HepG2 (cell line): Measurements from ENCODE around the gene ITPRIP. TPM values are rescaled to one million over a fixed set of nuclear protein-coding genes. Genes with fewer than 3 reads are reported as not detected.
A peak's percentile ranks its signal among the peaks of the same experiment; 100 is the strongest.

Source experiments
- EEA1 ChIP-seq: sonication (generic); formaldehyde crosslinking; IDR thresholded peaks from 2 replicates; pipeline ENCODE4 v1.5.1; 2020; ENCODE audit warnings: mild to moderate bottlenecking, missing genetic modification reagents, borderline replicate concordance
- HNF4G ChIP-seq, 2 experiments: sonication (generic) in 1 of 2; formaldehyde crosslinking in 1 of 2; IDR thresholded peaks; 2 replicates each; pipeline versions ENCODE4 v1.4.0 to v1.6.1; 2011 to 2020; ENCODE audit warnings: borderline replicate concordance in 2 of 2, low read depth in 2 of 2, mild to moderate bottlenecking in 2 of 2, low read length in 1 of 2, missing genetic modification reagents in 1 of 2, moderate library complexity in 1 of 2
- HNRNPLL ChIP-seq: fragments of 200-400 bp; formaldehyde crosslinking; IDR thresholded peaks from 2 replicates; pipeline ENCODE4 v1.6.1; 2017; ENCODE audit warnings: mild to moderate bottlenecking, low read depth, low read length; ENCODE audit not compliant: poor library complexity, severe bottlenecking
- JUNB ChIP-seq: sonication (generic); formaldehyde crosslinking; IDR thresholded peaks from 2 replicates; pipeline ENCODE4 v1.8.0; 2022; ENCODE audit warnings: missing genetic modification reagents, mild to moderate bottlenecking, borderline replicate concordance
- NFKB2 ChIP-seq: sonication (generic); formaldehyde crosslinking; IDR thresholded peaks from 2 replicates; pipeline ENCODE4 v1.4.0; 2020; ENCODE audit warnings: missing genetic modification reagents, borderline replicate concordance
- NR2F2 ChIP-seq: IDR thresholded peaks from 2 replicates; pipeline ENCODE4 v1.6.1; 2012; ENCODE audit warnings: low read depth, inconsistent platforms, borderline replicate concordance
- SAP130 ChIP-seq: IDR thresholded peaks from 2 replicates; pipeline ENCODE4 v1.6.1; 2016; ENCODE audit warnings: low read depth
- SPEN ChIP-seq: sonication (generic); formaldehyde crosslinking; IDR thresholded peaks from 2 replicates; pipeline ENCODE4 v1.5.1; 2020; ENCODE audit warnings: low read depth, mild to moderate bottlenecking, missing genetic modification reagents
- ZFX ChIP-seq: sonication (generic); formaldehyde crosslinking; IDR thresholded peaks from 2 replicates; pipeline ENCODE4 v1.4.0; 2020; ENCODE audit warnings: mild to moderate bottlenecking, low read depth, missing genetic modification reagents, moderate library complexity
- ZNF121 ChIP-seq: sonication (generic); formaldehyde crosslinking; IDR thresholded peaks from 2 replicates; pipeline ENCODE4 v1.5.0; 2020; ENCODE audit warnings: mild to moderate bottlenecking, missing genetic modification reagents
- ZNF878 ChIP-seq: sonication (generic); formaldehyde crosslinking; IDR thresholded peaks from 2 replicates; pipeline ENCODE4 v1.8.1; 2023; ENCODE audit warnings: mild to moderate bottlenecking, missing genetic modification reagents, moderate library complexity
- polyA plus RNA-seq, 8 experiments: library from polyadenylated mRNA; depleted of rRNA in 3 of 8; stranded (reverse) in 7 of 8; unstranded in 1 of 8; fragments of >200 nt; fragmentation: Illumina TruSeq in 4 of 8; extraction: Trizol in 4 of 8; gene quantifications; 2 replicates each; pipeline versions ENCODE4 v1.2.1 to v1.2.3, GENCODE V29; 2011 to 2016; ENCODE audit warnings: low read depth in 4 of 8, missing spikeins in 1 of 8, mixed read lengths in 1 of 8; ENCODE audit not compliant: insufficient read depth in 1 of 8
- total RNA-seq, 5 experiments: library from RNA; depleted of rRNA; stranded (reverse); fragments of >200 nt; fragmentation: Illumina TruSeq; extraction: Trizol; gene quantifications; 2 replicates each; pipeline ENCODE4 v1.2.3, GENCODE V29; 2016; ENCODE audit warnings: low read depth in 1 of 5
- TF ChIP-seq, protein P1 (sequence below), 2 experiments: fragments of 450-650 bp in 1 of 2; sonication (generic) in 1 of 2; formaldehyde crosslinking; IDR thresholded peaks; 2 replicates each; pipeline versions ENCODE4 v1.5.0 to v1.8.0; 2020 to 2022; ENCODE audit warnings: mild to moderate bottlenecking in 1 of 2, missing genetic modification reagents in 1 of 2
- TF ChIP-seq, protein P2 (sequence below): sonication (generic); formaldehyde crosslinking; conservative IDR thresholded peaks from 2 replicates; pipeline ENCODE4 v1.5.0; 2020; ENCODE audit warnings: missing genetic modification reagents
- TF ChIP-seq, protein P3 (sequence below): sonication (generic); IDR thresholded peaks from 2 replicates; pipeline ENCODE4 v1.6.1; 2016; ENCODE audit warnings: low read depth, borderline replicate concordance
- TF ChIP-seq, protein P4 (sequence below): sonication (generic); formaldehyde crosslinking; IDR thresholded peaks from 2 replicates; pipeline ENCODE4 v1.5.0; 2020; ENCODE audit warnings: mild to moderate bottlenecking, missing genetic modification reagents
- TF ChIP-seq, protein P5 (sequence below): sonication (generic); formaldehyde crosslinking; conservative IDR thresholded peaks from 2 replicates; pipeline ENCODE4 v1.8.0; 2022; ENCODE audit warnings: mild to moderate bottlenecking, moderate library complexity, missing genetic modification reagents
- TF ChIP-seq, protein P6 (sequence below): IDR thresholded peaks from 2 replicates; pipeline ENCODE4 v1.6.1; 2016; ENCODE audit warnings: missing compliant biosample characterization, missing genetic modification reagents, borderline replicate concordance

Gene ITPRIP
- total and polyA plus RNA-seq, 2 of the 13 experiments (the other 11 are each of a cell fraction or from before 2014, with no cell fraction given), result 1.00 to 2.8 TPM

DNA sequence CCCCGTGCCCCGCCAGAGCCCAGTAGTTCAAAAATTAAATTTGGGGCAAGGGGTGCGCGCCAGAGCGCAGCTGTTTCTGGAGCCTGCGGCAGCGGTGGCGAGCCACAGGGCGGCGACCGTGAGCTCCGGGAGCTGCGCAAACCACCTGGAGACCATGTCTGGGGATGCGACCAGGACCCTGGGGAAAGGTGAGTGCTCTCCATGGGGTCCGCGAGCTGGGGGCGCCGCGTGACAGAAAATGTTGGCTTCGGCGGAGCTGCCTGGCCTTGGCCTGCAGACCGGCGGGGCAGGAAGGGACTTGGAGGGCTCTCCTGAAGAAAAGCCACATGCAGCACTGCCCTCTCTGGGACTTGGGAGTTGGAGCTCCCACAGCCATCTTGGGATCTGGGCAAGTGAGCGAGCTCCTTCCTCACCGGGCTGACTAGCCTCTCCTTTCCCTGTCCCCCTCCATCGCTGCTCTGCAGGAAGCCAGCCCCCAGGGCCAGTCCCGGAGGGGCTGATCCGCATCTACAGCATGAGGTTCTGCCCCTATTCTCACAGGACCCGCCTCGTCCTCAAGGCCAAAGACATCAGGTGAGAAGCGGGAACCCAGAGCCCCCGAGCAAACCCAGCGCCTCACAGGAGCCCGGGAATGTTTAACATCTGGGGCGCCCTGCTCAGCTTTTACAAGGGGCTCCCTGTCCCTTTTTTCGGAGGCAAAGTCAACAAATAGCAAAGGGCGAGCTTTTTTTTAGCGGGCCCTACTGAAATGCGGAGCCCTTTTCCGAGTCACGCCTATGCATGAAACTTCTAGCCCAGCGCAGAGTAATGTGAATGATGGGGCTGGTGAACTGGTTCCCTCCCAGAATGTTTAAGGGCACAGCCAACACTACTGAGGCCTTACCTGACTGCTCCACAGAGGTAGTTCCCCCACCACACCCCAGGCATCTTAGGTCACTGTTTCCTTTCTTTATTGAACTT is 63.2 kb downstream of the ITPRIP start (continued):
- TF ChIP-seq SPEN (CRISPR knock-in tag), result no peak; the same call in 1 of the 2 replicates
- TF ChIP-seq, protein P1, sequence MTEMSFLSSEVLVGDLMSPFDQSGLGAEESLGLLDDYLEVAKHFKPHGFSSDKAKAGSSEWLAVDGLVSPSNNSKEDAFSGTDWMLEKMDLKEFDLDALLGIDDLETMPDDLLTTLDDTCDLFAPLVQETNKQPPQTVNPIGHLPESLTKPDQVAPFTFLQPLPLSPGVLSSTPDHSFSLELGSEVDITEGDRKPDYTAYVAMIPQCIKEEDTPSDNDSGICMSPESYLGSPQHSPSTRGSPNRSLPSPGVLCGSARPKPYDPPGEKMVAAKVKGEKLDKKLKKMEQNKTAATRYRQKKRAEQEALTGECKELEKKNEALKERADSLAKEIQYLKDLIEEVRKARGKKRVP (CRISPR knock-in tag; IDR thresholded peaks at IDR 0.05), result no peak
- TF ChIP-seq SAP130 (CRISPR knock-in tag), result peak; percentile 22; the same call in 1 of the 2 replicates
- no peak for TF ChIP-seq NR2F2
- TF ChIP-seq HNRNPLL, result peak; percentile 82
- TF ChIP-seq ZNF121 (CRISPR knock-in tag), result no peak
- TF ChIP-seq, protein P2, sequence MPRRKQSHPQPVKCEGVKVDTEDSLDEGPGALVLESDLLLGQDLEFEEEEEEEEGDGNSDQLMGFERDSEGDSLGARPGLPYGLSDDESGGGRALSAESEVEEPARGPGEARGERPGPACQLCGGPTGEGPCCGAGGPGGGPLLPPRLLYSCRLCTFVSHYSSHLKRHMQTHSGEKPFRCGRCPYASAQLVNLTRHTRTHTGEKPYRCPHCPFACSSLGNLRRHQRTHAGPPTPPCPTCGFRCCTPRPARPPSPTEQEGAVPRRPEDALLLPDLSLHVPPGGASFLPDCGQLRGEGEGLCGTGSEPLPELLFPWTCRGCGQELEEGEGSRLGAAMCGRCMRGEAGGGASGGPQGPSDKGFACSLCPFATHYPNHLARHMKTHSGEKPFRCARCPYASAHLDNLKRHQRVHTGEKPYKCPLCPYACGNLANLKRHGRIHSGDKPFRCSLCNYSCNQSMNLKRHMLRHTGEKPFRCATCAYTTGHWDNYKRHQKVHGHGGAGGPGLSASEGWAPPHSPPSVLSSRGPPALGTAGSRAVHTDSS (CRISPR knock-in tag), result no peak
- no peak for TF ChIP-seq ZNF878
- TF ChIP-seq JUNB (CRISPR knock-in tag), result no peak
- TF ChIP-seq NFKB2 (CRISPR knock-in tag), result no peak; the same call in 1 of the 2 replicates
- TF ChIP-seq, protein P3, sequence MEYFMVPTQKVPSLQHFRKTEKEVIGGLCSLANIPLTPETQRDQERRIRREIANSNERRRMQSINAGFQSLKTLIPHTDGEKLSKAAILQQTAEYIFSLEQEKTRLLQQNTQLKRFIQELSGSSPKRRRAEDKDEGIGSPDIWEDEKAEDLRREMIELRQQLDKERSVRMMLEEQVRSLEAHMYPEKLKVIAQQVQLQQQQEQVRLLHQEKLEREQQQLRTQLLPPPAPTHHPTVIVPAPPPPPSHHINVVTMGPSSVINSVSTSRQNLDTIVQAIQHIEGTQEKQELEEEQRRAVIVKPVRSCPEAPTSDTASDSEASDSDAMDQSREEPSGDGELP, result peak; percentile 45; the same call in 1 of the 2 replicates
- TF ChIP-seq HNF4G (IDR thresholded peaks at IDR 0.05; ENCODE audit: borderline replicate concordance, low read depth, low read length), result no peak
- TF ChIP-seq HNF4G (CRISPR knock-in tag; IDR thresholded peaks at IDR 0.05; ENCODE audit: borderline replicate concordance, low read depth), result no peak
- TF ChIP-seq ZFX, result no peak
- TF ChIP-seq, protein P4, sequence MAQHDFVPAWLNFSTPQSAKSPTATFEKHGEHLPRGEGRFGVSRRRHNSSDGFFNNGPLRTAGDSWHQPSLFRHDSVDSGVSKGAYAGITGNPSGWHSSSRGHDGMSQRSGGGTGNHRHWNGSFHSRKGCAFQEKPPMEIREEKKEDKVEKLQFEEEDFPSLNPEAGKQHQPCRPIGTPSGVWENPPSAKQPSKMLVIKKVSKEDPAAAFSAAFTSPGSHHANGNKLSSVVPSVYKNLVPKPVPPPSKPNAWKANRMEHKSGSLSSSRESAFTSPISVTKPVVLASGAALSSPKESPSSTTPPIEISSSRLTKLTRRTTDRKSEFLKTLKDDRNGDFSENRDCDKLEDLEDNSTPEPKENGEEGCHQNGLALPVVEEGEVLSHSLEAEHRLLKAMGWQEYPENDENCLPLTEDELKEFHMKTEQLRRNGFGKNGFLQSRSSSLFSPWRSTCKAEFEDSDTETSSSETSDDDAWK (CRISPR knock-in tag), result no peak
- TF ChIP-seq, protein P5, sequence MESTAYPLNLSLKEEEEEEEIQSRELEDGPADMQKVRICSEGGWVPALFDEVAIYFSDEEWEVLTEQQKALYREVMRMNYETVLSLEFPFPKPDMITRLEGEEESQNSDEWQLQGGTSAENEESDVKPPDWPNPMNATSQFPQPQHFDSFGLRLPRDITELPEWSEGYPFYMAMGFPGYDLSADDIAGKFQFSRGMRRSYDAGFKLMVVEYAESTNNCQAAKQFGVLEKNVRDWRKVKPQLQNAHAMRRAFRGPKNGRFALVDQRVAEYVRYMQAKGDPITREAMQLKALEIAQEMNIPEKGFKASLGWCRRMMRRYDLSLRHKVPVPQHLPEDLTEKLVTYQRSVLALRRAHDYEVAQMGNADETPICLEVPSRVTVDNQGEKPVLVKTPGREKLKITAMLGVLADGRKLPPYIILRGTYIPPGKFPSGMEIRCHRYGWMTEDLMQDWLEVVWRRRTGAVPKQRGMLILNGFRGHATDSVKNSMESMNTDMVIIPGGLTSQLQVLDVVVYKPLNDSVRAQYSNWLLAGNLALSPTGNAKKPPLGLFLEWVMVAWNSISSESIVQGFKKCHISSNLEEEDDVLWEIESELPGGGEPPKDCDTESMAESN (CRISPR knock-in tag), result no peak
- TF ChIP-seq, protein P6, sequence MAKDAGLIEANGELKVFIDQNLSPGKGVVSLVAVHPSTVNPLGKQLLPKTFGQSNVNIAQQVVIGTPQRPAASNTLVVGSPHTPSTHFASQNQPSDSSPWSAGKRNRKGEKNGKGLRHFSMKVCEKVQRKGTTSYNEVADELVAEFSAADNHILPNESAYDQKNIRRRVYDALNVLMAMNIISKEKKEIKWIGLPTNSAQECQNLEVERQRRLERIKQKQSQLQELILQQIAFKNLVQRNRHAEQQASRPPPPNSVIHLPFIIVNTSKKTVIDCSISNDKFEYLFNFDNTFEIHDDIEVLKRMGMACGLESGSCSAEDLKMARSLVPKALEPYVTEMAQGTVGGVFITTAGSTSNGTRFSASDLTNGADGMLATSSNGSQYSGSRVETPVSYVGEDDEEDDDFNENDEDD (CRISPR knock-in tag), result no peak
- no peak for TF ChIP-seq EEA1 (CRISPR knock-in tag)
